T-cell (primary cell): ENCODE data around the gene TMEM254. TPM values are rescaled to one million over a fixed set of nuclear protein-coding genes. Genes with fewer than 3 reads are reported as not detected.

Source experiments
- ATAC-seq, 4 experiments: fragments of 200-7000 bp in 3 of 4; fragments of 150-1000 bp in 1 of 4; cut with Tn5 transposase; replicated peaks in 1 of 4; 1 replicate in 3 of 4; 2 replicates in 1 of 4; pipeline ENCODE4 v1.10.0; 2021; ENCODE audit warnings: moderate library complexity in 3 of 4, mild to moderate bottlenecking in 2 of 4, moderate number of reproducible peaks in 1 of 4
- CTCF ChIA-PET, 2 donors: fragments of 300-600 bp; sonication (Branson Sonifier 250); formaldehyde crosslinking; loops; one replicate each; lab custom pipeline; 2022; ENCODE audit warnings: antibody characterized with exemption in 2 of 2; lab: Charles Lee
- POLR2A ChIA-PET, 2 donors: fragments of 300-600 bp; sonication (Branson Sonifier 250); formaldehyde crosslinking; loops; one replicate each; lab custom pipeline; 2022; ENCODE audit warnings: antibody characterized with exemption in 2 of 2; lab: Charles Lee
- DNase-seq, 35 experiments: peaks; one replicate each; pipeline versions ENCODE4 v3.0.0 to v3.0.0-alpha.2; 2013 to 2023
- H3K27ac ChIP-seq: one replicate; pipeline ENCODE4 v1.5.1; 2013; ENCODE audit warnings: low read length
- H3K27me3 ChIP-seq, 2 experiments: replicated peaks in 1 of 2; 1 replicate in 1 of 2; 2 replicates in 1 of 2; pipeline versions ENCODE4 v1.6.1 to v1.7.0; 2013; ENCODE audit warnings: low read length in 1 of 2, mixed read lengths in 1 of 2; ENCODE audit not compliant: control insufficient read depth in 2 of 2, insufficient read depth in 2 of 2; ENCODE audit errors: extremely low read depth in 1 of 2
- H3K36me3 ChIP-seq, 2 donors: 1 replicate in 1 of 2; 2 replicates in 1 of 2; pipeline versions ENCODE4 v1.6.1 to v1.7.0; 2013; ENCODE audit warnings: low read length in 1 of 2; ENCODE audit not compliant: control insufficient read depth in 2 of 2, insufficient read depth in 1 of 2; ENCODE audit errors: extremely low read depth in 1 of 2
- H3K4me1 ChIP-seq, 2 experiments: 1 replicate in 1 of 2; 2 replicates in 1 of 2; pipeline versions ENCODE4 v1.6.1 to v1.7.0; 2013; ENCODE audit warnings: low read length in 2 of 2, mixed read lengths in 1 of 2; ENCODE audit not compliant: insufficient read depth in 2 of 2, control insufficient read depth in 1 of 2; ENCODE audit errors: extremely low read depth in 1 of 2
- H3K4me3 ChIP-seq, 2 donors: 1 replicate in 1 of 2; 2 replicates in 1 of 2; pipeline versions ENCODE4 v1.5.1 to v1.7.0; 2013; ENCODE audit warnings: mild to moderate bottlenecking in 2 of 2, low read length in 1 of 2, moderate library complexity in 1 of 2; ENCODE audit not compliant: control insufficient read depth in 1 of 2; ENCODE audit errors: extremely low read depth in 1 of 2
- H3K9me3 ChIP-seq: 2 replicates; pipeline ENCODE4 v1.7.0; 2013
- H3K27ac Mint-ChIP-seq, 2 donors: one replicate each; pipeline ENCODE4 v1.8.0; 2020 to 2021; ENCODE audit warnings: mild to moderate bottlenecking in 2 of 2, mixed read lengths in 2 of 2
- H3K27me3 Mint-ChIP-seq, 2 donors: one replicate each; pipeline ENCODE4 v1.8.0; 2021 to 2022; ENCODE audit warnings: mixed read lengths in 2 of 2
- H3K36me3 Mint-ChIP-seq: one replicate; pipeline ENCODE4 v1.8.0; 2021; ENCODE audit warnings: mixed read lengths
- H3K4me1 Mint-ChIP-seq, 3 donors: one replicate each; pipeline ENCODE4 v1.8.0; 2020 to 2022; ENCODE audit warnings: mixed read lengths in 3 of 3, mild to moderate bottlenecking in 1 of 3
- H3K4me3 Mint-ChIP-seq, 3 donors: one replicate each; pipeline ENCODE4 v1.8.0; 2020 to 2022; ENCODE audit warnings: mild to moderate bottlenecking in 3 of 3, mixed read lengths in 3 of 3, moderate library complexity in 3 of 3
- H3K9me3 Mint-ChIP-seq, 3 donors: one replicate each; pipeline ENCODE4 v1.8.0; 2020 to 2022; ENCODE audit warnings: mixed read lengths in 3 of 3
- WGBS: methylation state at CpG from one replicate; pipeline ENCODE4 v1.1.5; 2013; ENCODE audit warnings: missing lambda C conversion rate; ENCODE audit not compliant: insufficient coverage; 5-methylcytosine and 5-hydroxymethylcytosine counted together
- total RNA-seq, 35 experiments: library from RNA in 6 of 35; stranded (reverse) in 6 of 35; fragments of 120-200 nt in 1 of 35; gene quantifications; one replicate each; pipeline versions ENCODE4 v1.2.1 to v1.2.4 and lab custom pipeline; 2013 to 2026

TMEM254 gene
- total RNA-seq, 5 donors from 2014 or later (not counting 1 experiment from before 2014, with no cell fraction given): 9.6 to 16.6 (median 13.3) TPM

GRCh38 chr10:80140251-80140650, 61.8 kb downstream of the TMEM254 start:
- DNase-seq (no peak), ATAC-seq (no peak)
- no peaks in the 10 kb centered on the region for H3K9me3 ChIP-seq
- ChIA-PET POLR2A (no interaction called here), CTCF (interaction anchor here in 1 of 2 donors (0.9 kb wide), 1 partner anchor 82 kb away, joined by 3 read pairs; no protein-coding TSS in a partner anchor)
- H3K27ac Mint-ChIP-seq: no peak overlapping the region
- H3K36me3 ChIP-seq: no peaks in the 10 kb centered on the region
- no peak overlapping the region for H3K4me3 Mint-ChIP-seq
- WGBS: 78% methylated on average over 6 of the region's 7 CpGs
- peaks cover 0 to 41% of the 10 kb centered on the region in 2 experiments for H3K27me3 ChIP-seq
- peaks cover 7 to 32% of the 10 kb centered on the region in 2 donors for H3K27me3 Mint-ChIP-seq
- peaks cover 15 to 19% (median 15%) of the 10 kb centered on the region in 3 donors for H3K4me1 Mint-ChIP-seq
- H3K27ac ChIP-seq: no peak overlapping the region
- no peaks in the 10 kb centered on the region for H3K9me3 Mint-ChIP-seq
- H3K4me3 ChIP-seq: no peak overlapping the region
- H3K36me3 Mint-ChIP-seq: no peaks in the 10 kb centered on the region
- peaks cover 5 to 14% of the 10 kb centered on the region in 2 experiments for H3K4me1 ChIP-seq

GRCh38 chr10:80141696-80142460, 63.4 kb downstream of the TMEM254 start:
- no peak overlapping the region for H3K4me3 Mint-ChIP-seq

More at GRCh38 chr10:80141696-80142460, 63.4 kb downstream of the TMEM254 start:
- no peak overlapping the region for H3K27ac Mint-ChIP-seq
- Histone ChIP-seq H3K27me3 (peaks cover 0 to 28% of the 10 kb centered on the region in 2 experiments), H3K9me3 (no peaks in the 10 kb centered on the region), H3K4me1 (peaks cover 5 to 14% of the 10 kb centered on the region in 2 experiments), H3K4me3 (no peak overlapping the region), H3K36me3 (no peaks in the 10 kb centered on the region), H3K27ac (no peak overlapping the region)
- H3K27me3 Mint-ChIP-seq: peaks cover 7 to 24% of the 10 kb centered on the region in 2 donors
- H3K4me1 Mint-ChIP-seq: peaks cover 21 to 25% (median 21%) of the 10 kb centered on the region in 3 donors
- no peaks in the 10 kb centered on the region for H3K9me3 Mint-ChIP-seq
- DNase-seq: no peak
- WGBS: 73% methylated on average over 9 of the region's 19 CpGs
- ChIA-PET POLR2A (no interaction called here), CTCF (interaction anchor here (2.4 to 3.9 kb wide), 3 partner anchors 46 to 80 kb away, joined by 13 to 93 read pairs (median 24); no protein-coding TSS in a partner anchor)
- ATAC-seq: no peak
- no peaks in the 10 kb centered on the region for H3K36me3 Mint-ChIP-seq

Other genes starting within 250 kb of the TMEM254 start
- 1 to 10 TPM in 1 of 5 donors, under 1 TPM in 2, not detected in 2; 0.79 to 1.1 (median 0.85) TPM for gene SFTPD, start 129.6 kb upstream of the TMEM254 start, total RNA-seq
- not detected for gene PLAC9, start 54.1 kb downstream of the TMEM254 start, total RNA-seq
- gene ANXA11, start 126.9 kb downstream of the TMEM254 start, total RNA-seq: 100 to 1,000 TPM; 196 to 222 (median 208) TPM
- under 1 TPM in 3 of 5 donors, not detected in 2; 0.23 to 0.33 (median 0.28) TPM for gene MAT1A, start 211.0 kb downstream of the TMEM254 start, total RNA-seq